ENCODE results near the gene PARN.

DNA sequence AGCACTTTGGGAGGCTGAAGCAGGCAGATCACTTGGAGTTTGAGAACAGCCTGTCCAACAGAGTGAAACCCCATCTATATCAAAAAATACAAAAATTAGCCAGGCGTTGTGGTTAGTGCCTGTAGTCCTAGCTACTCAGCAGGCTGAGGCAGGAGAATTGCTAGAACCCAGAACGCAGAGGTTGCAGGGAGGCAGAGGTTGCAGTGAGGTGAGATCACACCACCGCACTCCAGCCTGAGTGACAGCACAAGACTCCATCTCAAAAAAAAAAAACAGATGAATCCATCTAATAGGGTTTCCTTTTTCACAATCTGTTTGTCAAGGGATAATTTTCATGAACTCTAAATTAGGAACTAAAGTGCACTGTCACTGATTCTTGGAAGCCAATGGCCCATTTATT is 99.0 kb downstream of the PARN start:
- TF ChIP-seq CTCF (IDR thresholded peaks at IDR 0.05) = no peak
- no peak for TF ChIP-seq POLR2A (IDR thresholded peaks at IDR 0.05)

All from right lobe of liver (tissue), 4 donors.